ENCODE results near the gene PDZD2.
"Not testable (repeated sequence)": the region's sequence is repeated elsewhere in the genome, so short reads cannot be mapped to it uniquely, and the experiment has no call there.

GRCh38 chr5:32015262-32015661, 376.3 kb downstream of the PDZD2 start:
- not testable (repeated sequence) for TF ChIP-seq CTCF (conservative IDR thresholded peaks at IDR 0.05 in 1 of 2, IDR thresholded peaks at IDR 0.05 in 1 of 2; ENCODE audit: extremely low read depth in 1 of 2, insufficient read depth in 1 of 2, low read depth in 1 of 2, low read length in 2 of 2); EZH2 (IDR thresholded peaks at IDR 0.05; ENCODE audit: borderline replicate concordance, low read length)

All from mammary epithelial cell (primary cell).